HEK293 (cell line): ENCODE data around the gene HK3.

Experiments
- GLI2 ChIP-seq: fragments of 450-650 bp; formaldehyde crosslinking; IDR thresholded peaks from 2 replicates; pipeline ENCODE4; 2017; ENCODE audit warnings: missing biosample characterization, missing genetic modification characterization, low read depth, borderline replicate concordance
- KLF9 ChIP-seq: fragments of 450-650 bp; formaldehyde crosslinking; IDR thresholded peaks from 2 replicates; pipeline ENCODE4 v1.5.1; 2016; ENCODE audit warnings: missing biosample characterization, missing genetic modification characterization, low read depth
- OVOL3 ChIP-seq: fragments of 450-650 bp; formaldehyde crosslinking; IDR thresholded peaks from 2 replicates; pipeline ENCODE4 v1.5.1; 2016; ENCODE audit warnings: missing biosample characterization, missing genetic modification characterization
- YY1 ChIP-seq: fragments of 450-650 bp; formaldehyde crosslinking; IDR thresholded peaks from 2 replicates; pipeline ENCODE4 v1.5.1; 2018; ENCODE audit warnings: missing biosample characterization, missing genetic modification characterization
- ZBTB1 ChIP-seq: fragments of 450-650 bp; formaldehyde crosslinking; IDR thresholded peaks from 2 replicates; pipeline ENCODE4 v1.5.1; 2016; ENCODE audit warnings: missing biosample characterization, missing genetic modification characterization
- ZBTB20 ChIP-seq: fragments of 450-650 bp; formaldehyde crosslinking; IDR thresholded peaks from 2 replicates; pipeline ENCODE4 v1.5.1; 2016; ENCODE audit warnings: missing biosample characterization, missing genetic modification characterization
- ZNF138 ChIP-seq: fragments of 450-650 bp; formaldehyde crosslinking; IDR thresholded peaks from 2 replicates; pipeline ENCODE4 v1.5.1; 2016; ENCODE audit warnings: missing biosample characterization, missing genetic modification characterization, borderline replicate concordance
- ZNF23 ChIP-seq: fragments of 450-650 bp; formaldehyde crosslinking; IDR thresholded peaks from 2 replicates; pipeline ENCODE4 v1.5.1; 2016; ENCODE audit warnings: missing biosample characterization, missing genetic modification characterization, borderline replicate concordance
- ZXDB ChIP-seq: fragments of 450-650 bp; formaldehyde crosslinking; IDR thresholded peaks from 2 replicates; pipeline ENCODE4 v1.5.1; 2016; ENCODE audit warnings: missing biosample characterization, missing genetic modification characterization
- TF ChIP-seq, protein P1 (sequence below): fragments of 450-650 bp; formaldehyde crosslinking; IDR thresholded peaks from 2 replicates; pipeline ENCODE4 v1.5.1; 2016; ENCODE audit warnings: missing biosample characterization, missing genetic modification characterization
- TF ChIP-seq, protein P2 (sequence below): fragments of 450-650 bp; formaldehyde crosslinking; IDR thresholded peaks from 2 replicates; pipeline ENCODE4 v1.5.1; 2016; ENCODE audit warnings: missing biosample characterization, missing genetic modification characterization
- TF ChIP-seq, protein P3 (sequence below): fragments of 450-650 bp; formaldehyde crosslinking; IDR thresholded peaks from 2 replicates; pipeline ENCODE4 v1.5.1; 2016; ENCODE audit warnings: missing biosample characterization, missing genetic modification characterization, low read depth
- TF ChIP-seq, protein P4 (sequence below): fragments of 450-650 bp; formaldehyde crosslinking; IDR thresholded peaks from 2 replicates; pipeline ENCODE4 v1.5.1; 2017; ENCODE audit warnings: missing biosample characterization, missing genetic modification characterization

DNA sequence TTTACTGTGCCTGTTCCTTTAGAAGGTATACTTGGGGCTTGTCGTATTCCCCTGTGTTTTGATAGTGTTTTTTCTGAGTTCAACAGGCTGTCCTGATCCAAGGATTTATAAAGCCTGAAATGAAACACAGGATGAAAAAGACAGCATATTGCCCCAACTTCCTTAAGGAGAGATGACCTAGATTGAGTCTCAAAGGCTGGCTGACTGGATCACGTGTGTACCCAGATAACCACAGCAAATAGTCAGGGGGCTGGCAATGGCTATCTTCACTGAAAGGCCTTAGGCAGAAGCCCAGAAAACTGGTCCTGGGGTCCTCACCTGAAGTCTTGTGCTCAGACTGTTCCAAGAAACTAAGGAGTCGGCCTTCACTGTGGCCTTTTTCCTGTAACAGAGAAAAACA is 7.7 kb upstream of the HK3 start:
- TF ChIP-seq, protein P1, sequence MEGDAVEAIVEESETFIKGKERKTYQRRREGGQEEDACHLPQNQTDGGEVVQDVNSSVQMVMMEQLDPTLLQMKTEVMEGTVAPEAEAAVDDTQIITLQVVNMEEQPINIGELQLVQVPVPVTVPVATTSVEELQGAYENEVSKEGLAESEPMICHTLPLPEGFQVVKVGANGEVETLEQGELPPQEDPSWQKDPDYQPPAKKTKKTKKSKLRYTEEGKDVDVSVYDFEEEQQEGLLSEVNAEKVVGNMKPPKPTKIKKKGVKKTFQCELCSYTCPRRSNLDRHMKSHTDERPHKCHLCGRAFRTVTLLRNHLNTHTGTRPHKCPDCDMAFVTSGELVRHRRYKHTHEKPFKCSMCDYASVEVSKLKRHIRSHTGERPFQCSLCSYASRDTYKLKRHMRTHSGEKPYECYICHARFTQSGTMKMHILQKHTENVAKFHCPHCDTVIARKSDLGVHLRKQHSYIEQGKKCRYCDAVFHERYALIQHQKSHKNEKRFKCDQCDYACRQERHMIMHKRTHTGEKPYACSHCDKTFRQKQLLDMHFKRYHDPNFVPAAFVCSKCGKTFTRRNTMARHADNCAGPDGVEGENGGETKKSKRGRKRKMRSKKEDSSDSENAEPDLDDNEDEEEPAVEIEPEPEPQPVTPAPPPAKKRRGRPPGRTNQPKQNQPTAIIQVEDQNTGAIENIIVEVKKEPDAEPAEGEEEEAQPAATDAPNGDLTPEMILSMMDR, result no peak
- no peak for TF ChIP-seq KLF9 (tag by site-specific recombination)
- TF ChIP-seq ZXDB, result no peak
- TF ChIP-seq ZBTB1, result no peak
- TF ChIP-seq ZNF138 (tag by site-specific recombination), result no peak
- TF ChIP-seq, protein P2, sequence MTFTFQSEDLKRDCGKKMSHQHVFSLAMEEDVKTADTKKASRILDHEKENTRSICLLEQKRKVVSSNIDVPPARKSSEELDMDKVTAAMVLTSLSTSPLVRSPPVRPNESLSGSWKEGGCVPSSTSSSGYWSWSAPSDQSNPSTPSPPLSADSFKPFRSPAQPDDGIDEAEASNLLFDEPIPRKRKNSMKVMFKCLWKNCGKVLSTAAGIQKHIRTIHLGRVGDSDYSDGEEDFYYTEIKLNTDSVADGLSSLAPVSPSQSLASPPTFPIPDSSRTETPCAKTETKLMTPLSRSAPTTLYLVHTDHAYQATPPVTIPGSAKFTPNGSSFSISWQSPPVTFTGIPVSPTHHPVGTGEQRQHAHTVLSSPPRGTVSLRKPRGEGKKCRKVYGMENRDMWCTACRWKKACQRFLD (tag by site-specific recombination), result no peak
- no peak for TF ChIP-seq ZBTB20 (tag by site-specific recombination)
- TF ChIP-seq, protein P3, sequence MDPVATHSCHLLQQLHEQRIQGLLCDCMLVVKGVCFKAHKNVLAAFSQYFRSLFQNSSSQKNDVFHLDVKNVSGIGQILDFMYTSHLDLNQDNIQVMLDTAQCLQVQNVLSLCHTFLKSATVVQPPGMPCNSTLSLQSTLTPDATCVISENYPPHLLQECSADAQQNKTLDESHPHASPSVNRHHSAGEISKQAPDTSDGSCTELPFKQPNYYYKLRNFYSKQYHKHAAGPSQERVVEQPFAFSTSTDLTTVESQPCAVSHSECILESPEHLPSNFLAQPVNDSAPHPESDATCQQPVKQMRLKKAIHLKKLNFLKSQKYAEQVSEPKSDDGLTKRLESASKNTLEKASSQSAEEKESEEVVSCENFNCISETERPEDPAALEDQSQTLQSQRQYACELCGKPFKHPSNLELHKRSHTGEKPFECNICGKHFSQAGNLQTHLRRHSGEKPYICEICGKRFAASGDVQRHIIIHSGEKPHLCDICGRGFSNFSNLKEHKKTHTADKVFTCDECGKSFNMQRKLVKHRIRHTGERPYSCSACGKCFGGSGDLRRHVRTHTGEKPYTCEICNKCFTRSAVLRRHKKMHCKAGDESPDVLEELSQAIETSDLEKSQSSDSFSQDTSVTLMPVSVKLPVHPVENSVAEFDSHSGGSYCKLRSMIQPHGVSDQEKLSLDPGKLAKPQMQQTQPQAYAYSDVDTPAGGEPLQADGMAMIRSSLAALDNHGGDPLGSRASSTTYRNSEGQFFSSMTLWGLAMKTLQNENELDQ (tag by site-specific recombination), result no peak
- no peak for TF ChIP-seq GLI2
- TF ChIP-seq YY1 (tag by site-specific recombination), result no peak
- TF ChIP-seq OVOL3, result no peak
- TF ChIP-seq ZNF23 (tag by site-specific recombination), result no peak
- TF ChIP-seq, protein P4, sequence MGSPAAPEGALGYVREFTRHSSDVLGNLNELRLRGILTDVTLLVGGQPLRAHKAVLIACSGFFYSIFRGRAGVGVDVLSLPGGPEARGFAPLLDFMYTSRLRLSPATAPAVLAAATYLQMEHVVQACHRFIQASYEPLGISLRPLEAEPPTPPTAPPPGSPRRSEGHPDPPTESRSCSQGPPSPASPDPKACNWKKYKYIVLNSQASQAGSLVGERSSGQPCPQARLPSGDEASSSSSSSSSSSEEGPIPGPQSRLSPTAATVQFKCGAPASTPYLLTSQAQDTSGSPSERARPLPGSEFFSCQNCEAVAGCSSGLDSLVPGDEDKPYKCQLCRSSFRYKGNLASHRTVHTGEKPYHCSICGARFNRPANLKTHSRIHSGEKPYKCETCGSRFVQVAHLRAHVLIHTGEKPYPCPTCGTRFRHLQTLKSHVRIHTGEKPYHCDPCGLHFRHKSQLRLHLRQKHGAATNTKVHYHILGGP (tag by site-specific recombination), result no peak
